Measurements from ENCODE around the gene MARF1. TPM values are rescaled to one million over a fixed set of nuclear protein-coding genes. Genes with fewer than 3 reads are reported as not detected.
A peak's percentile ranks its signal among the peaks of the same experiment; 100 is the strongest.
"Not testable (repeated sequence)": the region's sequence is repeated elsewhere in the genome, so short reads cannot be mapped to it uniquely, and the experiment has no call there.

MARF1 gene
- total RNA-seq, 1 donor from 2014 or later = 52.7 TPM

DNA sequence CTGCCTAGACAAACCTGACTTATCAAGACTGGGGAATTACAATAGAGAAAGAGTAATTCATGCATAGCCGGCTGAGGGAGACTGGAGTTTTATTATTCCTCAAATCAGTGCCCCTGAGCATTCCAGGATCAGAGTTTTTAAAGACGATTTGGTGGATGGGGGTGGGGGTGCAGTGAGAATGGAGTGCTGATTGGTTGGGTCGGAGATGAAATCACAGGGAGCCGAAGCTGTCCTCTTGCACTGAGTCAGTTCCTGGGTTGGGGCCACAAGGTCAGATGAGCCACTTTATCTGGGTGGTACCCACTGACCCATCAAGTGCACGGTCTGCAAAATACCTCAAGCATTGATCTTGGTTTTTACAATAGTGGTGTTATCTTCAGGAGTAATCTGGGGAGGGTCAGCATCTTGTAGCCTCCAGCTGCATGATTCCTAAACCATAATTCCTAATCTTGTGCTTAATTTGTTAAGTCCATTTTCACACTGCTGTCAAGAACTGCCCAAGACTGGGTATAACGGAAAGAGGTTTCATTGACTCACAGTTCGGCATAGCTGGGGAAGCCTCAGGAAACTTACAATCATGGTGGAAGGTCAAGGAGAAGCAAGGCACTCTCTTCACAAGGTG, 69.6 kb downstream of the MARF1 start:
- H3K9me3 Mint-ChIP-seq = peaks cover 3% of the 10 kb centered on the region
- TF ChIP-seq, protein P1, sequence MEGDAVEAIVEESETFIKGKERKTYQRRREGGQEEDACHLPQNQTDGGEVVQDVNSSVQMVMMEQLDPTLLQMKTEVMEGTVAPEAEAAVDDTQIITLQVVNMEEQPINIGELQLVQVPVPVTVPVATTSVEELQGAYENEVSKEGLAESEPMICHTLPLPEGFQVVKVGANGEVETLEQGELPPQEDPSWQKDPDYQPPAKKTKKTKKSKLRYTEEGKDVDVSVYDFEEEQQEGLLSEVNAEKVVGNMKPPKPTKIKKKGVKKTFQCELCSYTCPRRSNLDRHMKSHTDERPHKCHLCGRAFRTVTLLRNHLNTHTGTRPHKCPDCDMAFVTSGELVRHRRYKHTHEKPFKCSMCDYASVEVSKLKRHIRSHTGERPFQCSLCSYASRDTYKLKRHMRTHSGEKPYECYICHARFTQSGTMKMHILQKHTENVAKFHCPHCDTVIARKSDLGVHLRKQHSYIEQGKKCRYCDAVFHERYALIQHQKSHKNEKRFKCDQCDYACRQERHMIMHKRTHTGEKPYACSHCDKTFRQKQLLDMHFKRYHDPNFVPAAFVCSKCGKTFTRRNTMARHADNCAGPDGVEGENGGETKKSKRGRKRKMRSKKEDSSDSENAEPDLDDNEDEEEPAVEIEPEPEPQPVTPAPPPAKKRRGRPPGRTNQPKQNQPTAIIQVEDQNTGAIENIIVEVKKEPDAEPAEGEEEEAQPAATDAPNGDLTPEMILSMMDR (conservative IDR thresholded peaks at IDR 0.05) = no peak
- H3K4me1 Mint-ChIP-seq = no peaks in the 10 kb centered on the region
- no peak overlapping the region for H3K27ac Mint-ChIP-seq (ENCODE audit: unreplicated experiment)
- no peak for DNase-seq (ENCODE audit: low read depth, low spot score)
- peaks cover 18% of the 10 kb centered on the region for H3K36me3 Mint-ChIP-seq (ENCODE audit: low read depth)
- H3K4me3 Mint-ChIP-seq = no peak overlapping the region
- no peaks in the 10 kb centered on the region for H3K27me3 Mint-ChIP-seq (ENCODE audit: low read depth)

DNA sequence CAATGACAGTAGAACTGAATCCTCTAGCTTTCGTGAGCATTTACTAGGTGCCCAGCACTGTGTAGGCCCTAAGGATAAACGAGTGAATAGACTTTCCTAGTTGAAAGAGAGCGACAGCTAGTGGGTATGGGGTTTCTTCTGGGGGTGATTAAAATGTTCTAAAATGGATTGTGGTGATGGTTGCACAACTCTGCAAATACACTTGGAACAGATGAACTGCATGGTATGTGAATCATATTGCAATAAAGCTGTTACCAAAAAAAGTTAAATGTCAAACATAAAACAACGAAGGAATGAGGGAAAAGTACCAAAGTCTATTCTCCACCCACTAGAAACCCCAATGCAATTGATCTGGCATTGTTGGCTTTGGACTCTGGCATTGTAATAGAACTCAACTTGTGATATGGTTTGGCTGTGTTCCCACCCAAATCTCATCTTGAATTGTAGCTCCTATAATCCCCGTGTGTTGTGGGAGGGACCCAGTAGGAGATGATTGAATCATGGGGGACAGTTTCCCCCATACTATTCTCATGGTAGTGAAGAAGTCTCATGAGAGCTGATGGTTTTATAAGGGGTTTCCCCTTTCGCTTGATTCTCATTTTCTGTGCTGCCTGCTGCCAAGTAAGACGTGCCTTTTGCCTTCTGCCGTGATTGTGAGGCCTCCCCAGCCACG, 70.5 kb downstream of the MARF1 start:
- H3K4me1 Mint-ChIP-seq = no peaks in the 10 kb centered on the region
- H3K4me3 Mint-ChIP-seq = no peak overlapping the region
- H3K27me3 Mint-ChIP-seq (ENCODE audit: low read depth) = no peaks in the 10 kb centered on the region
- peaks cover under 1% of the 10 kb centered on the region for H3K9me3 Mint-ChIP-seq
- H3K36me3 Mint-ChIP-seq (ENCODE audit: low read depth) = peaks cover 17% of the 10 kb centered on the region
- DNase-seq (ENCODE audit: low read depth, low spot score) = no peak
- TF ChIP-seq, protein P1 (conservative IDR thresholded peaks at IDR 0.05) = no peak
- H3K27ac Mint-ChIP-seq (ENCODE audit: unreplicated experiment) = peak overlapping the region; percentile 57

DNA sequence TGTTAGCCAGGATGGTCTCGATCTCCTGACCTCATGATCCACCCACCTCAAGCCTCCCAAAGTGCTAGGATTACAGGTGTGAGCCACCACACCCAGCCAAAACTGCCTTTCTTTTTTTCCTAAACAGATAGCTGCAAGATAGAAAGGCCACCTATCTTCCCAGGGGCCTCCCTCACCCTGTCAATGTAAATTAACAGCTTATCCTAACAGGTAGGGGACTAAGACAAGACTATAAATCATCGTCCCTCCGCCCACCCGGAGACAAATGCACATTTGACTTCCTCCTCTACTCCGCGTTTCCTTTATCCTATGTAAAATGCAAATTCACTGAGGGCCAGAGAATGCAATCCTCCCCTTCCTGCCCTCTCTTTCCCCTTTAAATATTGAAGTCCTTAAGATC, 71.4 kb downstream of the MARF1 start:
- no peak for DNase-seq (ENCODE audit: low read depth, low spot score)
- H3K4me3 Mint-ChIP-seq = no peak overlapping the region
- H3K27me3 Mint-ChIP-seq (ENCODE audit: low read depth) = no peaks in the 10 kb centered on the region
- TF ChIP-seq, protein P1 (conservative IDR thresholded peaks at IDR 0.05) = no peak
- H3K4me1 Mint-ChIP-seq = no peaks in the 10 kb centered on the region
- H3K27ac Mint-ChIP-seq (ENCODE audit: unreplicated experiment) = no peak overlapping the region
- no peaks in the 10 kb centered on the region for H3K9me3 Mint-ChIP-seq
- H3K36me3 Mint-ChIP-seq (ENCODE audit: low read depth) = peaks cover 13% of the 10 kb centered on the region

DNA sequence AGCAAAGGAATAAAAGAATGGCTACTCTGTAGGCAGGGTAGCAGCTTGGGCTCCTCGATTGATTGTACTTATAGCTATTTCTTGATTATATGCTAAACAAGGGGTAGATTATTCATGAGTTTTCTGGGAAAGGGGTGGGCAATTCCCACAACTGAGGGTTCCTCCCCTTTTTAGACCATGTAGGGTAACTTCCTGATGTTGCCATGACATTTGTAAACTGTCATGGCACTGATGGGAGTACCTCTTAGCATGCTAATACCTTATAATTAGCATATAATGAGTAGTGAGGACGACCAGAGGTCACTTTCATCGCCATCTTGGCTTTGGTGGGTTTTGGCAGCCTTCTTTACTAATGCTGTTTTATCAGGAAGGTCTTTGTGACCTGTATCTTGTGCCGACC, 72.3 kb downstream of the MARF1 start:
- not testable (repeated sequence) for H3K27ac Mint-ChIP-seq (ENCODE audit: unreplicated experiment)

DNA sequence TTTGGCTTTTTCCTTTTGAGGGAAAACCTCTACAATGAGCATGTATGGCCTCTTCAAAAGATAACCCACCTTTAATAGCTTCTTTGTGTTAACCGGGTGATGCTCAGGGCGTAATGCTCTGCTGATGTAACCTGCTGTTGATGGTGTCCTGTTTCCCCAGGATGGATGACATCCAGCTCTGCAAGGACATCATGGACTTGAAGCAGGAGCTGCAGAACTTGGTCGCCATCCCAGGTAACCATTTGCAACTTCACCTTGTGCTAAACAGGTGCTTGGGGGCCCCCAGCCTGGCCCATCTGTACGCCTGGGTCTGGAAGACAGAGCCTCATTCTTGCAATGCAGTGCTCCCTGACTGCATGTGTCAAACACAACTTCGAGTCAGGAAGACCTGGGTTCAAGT, 75.1 kb downstream of the MARF1 start:
- H3K27ac Mint-ChIP-seq (ENCODE audit: unreplicated experiment) = no peak overlapping the region
- peaks cover 8% of the 10 kb centered on the region for H3K4me1 Mint-ChIP-seq
- H3K4me3 Mint-ChIP-seq = no peak overlapping the region
- H3K27me3 Mint-ChIP-seq (ENCODE audit: low read depth) = no peaks in the 10 kb centered on the region
- peaks cover 3% of the 10 kb centered on the region for H3K9me3 Mint-ChIP-seq
- TF ChIP-seq, protein P1 (conservative IDR thresholded peaks at IDR 0.05) = no peak
- H3K36me3 Mint-ChIP-seq (ENCODE audit: low read depth) = peaks cover 11% of the 10 kb centered on the region
- no peak for DNase-seq (ENCODE audit: low read depth, low spot score)

More for the DNA sequence above, 72.3 kb downstream of the MARF1 start:
- not testable (repeated sequence) for H3K4me1 Mint-ChIP-seq; H3K4me3 Mint-ChIP-seq; H3K27me3 Mint-ChIP-seq (ENCODE audit: low read depth); H3K9me3 Mint-ChIP-seq; DNase-seq (ENCODE audit: low read depth, low spot score)
- H3K36me3 Mint-ChIP-seq (ENCODE audit: low read depth) = peaks cover 13% of the 10 kb centered on the region

DNA sequence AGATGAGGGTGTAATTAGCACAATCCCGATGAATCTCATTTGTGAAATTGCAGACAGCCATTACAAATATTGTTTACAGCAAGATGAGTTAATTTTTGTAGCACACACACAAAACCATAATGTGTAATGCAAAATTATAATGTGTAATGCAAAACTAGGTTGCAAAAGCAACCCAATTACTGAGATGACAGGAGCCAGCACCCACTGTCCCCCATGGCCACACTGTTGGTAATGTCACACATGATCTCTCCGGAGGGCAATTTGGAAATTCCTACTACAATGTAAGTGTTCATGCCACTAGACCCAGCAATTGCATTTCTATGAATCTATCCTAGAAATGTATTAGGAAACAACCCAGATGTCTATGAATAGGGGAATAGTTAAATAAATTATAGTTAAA, 76.9 kb downstream of the MARF1 start:
- Mint-ChIP-seq H3K36me3 (ENCODE audit: low read depth) (peaks cover 11% of the 10 kb centered on the region), H3K27me3 (ENCODE audit: low read depth) (no peaks in the 10 kb centered on the region), H3K4me1 (peaks cover 8% of the 10 kb centered on the region), H3K9me3 (peaks cover 3% of the 10 kb centered on the region), H3K27ac (ENCODE audit: unreplicated experiment) (no peak overlapping the region), H3K4me3 (no peak overlapping the region)
- no peak for DNase-seq (ENCODE audit: low read depth, low spot score)
- TF ChIP-seq, protein P1 (conservative IDR thresholded peaks at IDR 0.05) = no peak
